OCI-LY1 (cell line): ENCODE measurements around the gene NDST3.

Experiments
- H2AFZ ChIP-seq: fragments of 200-600 bp; sonication (generic), shearing (Covaris generic); 2 replicates; pipeline ENCODE4 v1.6.0; 2014; ENCODE audit warnings: antibody characterized with exemption, mild to moderate bottlenecking, low read length
- H3F3A ChIP-seq: fragments of 200-600 bp; sonication (generic), shearing (Covaris generic); 2 replicates; pipeline ENCODE4 v1.6.0; 2014; ENCODE audit warnings: mild to moderate bottlenecking, antibody characterized with exemption, low read length, moderate library complexity; ENCODE audit not compliant: insufficient read depth
- H3K27ac ChIP-seq: fragments of 200-600 bp; sonication (generic); 2 replicates; pipeline ENCODE4 v1.5.1; 2014; ENCODE audit warnings: low read length, mixed run types, mild to moderate bottlenecking, low read depth; ENCODE audit not compliant: poor library complexity, severe bottlenecking
- H3K27me3 ChIP-seq: fragments of 200-600 bp; sonication (generic); 2 replicates; pipeline ENCODE4 v1.6.0; 2014; ENCODE audit warnings: antibody characterized with exemption, mild to moderate bottlenecking, low read length, moderate library complexity; ENCODE audit not compliant: insufficient read depth
- H3K36me3 ChIP-seq: fragments of 200-600 bp; sonication (generic); 2 replicates; pipeline ENCODE4 v1.6.1; 2014; ENCODE audit warnings: mild to moderate bottlenecking, antibody characterized with exemption, low read length, moderate library complexity, mixed read lengths; ENCODE audit not compliant: insufficient read depth
- H3K4me1 ChIP-seq: fragments of 200-600 bp; sonication (generic); 2 replicates; pipeline ENCODE4 v1.5.1; 2014; ENCODE audit warnings: mild to moderate bottlenecking, low read length, moderate library complexity; ENCODE audit not compliant: insufficient read depth, severe bottlenecking
- H3K4me2 ChIP-seq: fragments of 200-600 bp; sonication (generic), shearing (Covaris generic); 2 replicates; pipeline ENCODE4 v1.6.1; 2014; ENCODE audit warnings: low read length
- H3K4me3 ChIP-seq: fragments of 200-600 bp; sonication (generic); 2 replicates; pipeline ENCODE4 v1.5.1; 2014; ENCODE audit warnings: low read length, low read depth, mild to moderate bottlenecking, mixed read lengths; ENCODE audit not compliant: poor library complexity, severe bottlenecking
- H3K79me2 ChIP-seq: fragments of 200-600 bp; shearing (Covaris generic); 2 replicates; pipeline ENCODE4 v1.6.1; 2016; ENCODE audit warnings: mixed run types, low read length, mixed read lengths; ENCODE audit not compliant: insufficient read depth
- H3K9ac ChIP-seq: fragments of 200-600 bp; sonication (generic), shearing (Covaris generic); 2 replicates; pipeline ENCODE4 v1.6.1; 2014; ENCODE audit warnings: mild to moderate bottlenecking, low read length, mixed read lengths
- H3K9me2 ChIP-seq: fragments of 200-600 bp; sonication (generic), shearing (Covaris generic); 2 replicates; pipeline ENCODE4 v1.6.1; 2014; ENCODE audit warnings: low read depth, mild to moderate bottlenecking, low read length, mixed read lengths
- H3K9me3 ChIP-seq: fragments of 200-600 bp; shearing (Covaris generic); 2 replicates; pipeline ENCODE4 v1.6.1; 2014; ENCODE audit warnings: low read length, mixed read lengths
- H4K20me1 ChIP-seq: fragments of 200-600 bp; sonication (generic), shearing (Covaris generic); 2 replicates; pipeline ENCODE4 v1.6.0; 2016; ENCODE audit warnings: mild to moderate bottlenecking, low read length; ENCODE audit not compliant: insufficient read depth
- CTCF ChIP-seq: fragments of 200-600 bp; sonication (generic), shearing (Covaris generic); IDR thresholded peaks from 2 replicates; pipeline ENCODE4 v1.5.1; 2017; ENCODE audit warnings: mild to moderate bottlenecking, antibody characterized with exemption, low read length, moderate library complexity, mixed read lengths
- EZH2 ChIP-seq: fragments of 200-600 bp; sonication (generic), shearing (Covaris generic); IDR thresholded peaks from 2 replicates; pipeline ENCODE4 v1.8.0; 2017; ENCODE audit warnings: borderline replicate concordance, mixed run types, mild to moderate bottlenecking, antibody characterized with exemption, low read length, moderate library complexity, mixed read lengths

NDST3 gene

DNA sequence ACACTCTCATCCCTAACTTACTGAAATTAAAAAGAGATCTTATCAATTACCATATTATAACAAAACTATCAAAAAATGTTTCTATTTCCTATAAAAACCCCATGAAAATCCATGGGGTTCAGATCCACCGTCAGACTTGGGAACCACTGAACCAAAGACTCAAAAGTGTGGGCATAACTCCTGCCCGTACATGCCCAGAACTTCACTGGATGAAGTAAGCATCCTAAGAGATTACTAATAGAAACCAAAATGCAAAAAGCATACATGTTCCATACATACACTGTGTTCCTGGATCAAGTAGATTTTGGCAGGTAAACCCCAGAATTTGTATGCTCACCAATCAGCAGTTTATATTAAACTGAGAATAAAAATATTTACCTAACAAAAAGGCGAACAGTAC lies 252.4 kb downstream of the NDST3 start:
- H3K4me3 ChIP-seq, result no peak overlapping the region
- no peak for TF ChIP-seq CTCF
- TF ChIP-seq EZH2, result no peak
- no peaks in the 10 kb centered on the region for H3K9me3 ChIP-seq
- no peak overlapping the region for H3K4me2 ChIP-seq
- H3K27me3 ChIP-seq, result no peaks in the 10 kb centered on the region
- no peak overlapping the region for H3K27ac ChIP-seq
- no peak overlapping the region for H3K9ac ChIP-seq
- peaks cover 9% of the 10 kb centered on the region; the same call in 1 of the 2 replicates for H3F3A ChIP-seq
- peaks cover 12% of the 10 kb centered on the region; the same call in 1 of the 2 replicates for H3K36me3 ChIP-seq
- H3K9me2 ChIP-seq, result no peaks in the 10 kb centered on the region
- peaks cover 27% of the 10 kb centered on the region for H3K4me1 ChIP-seq
- no peaks in the 10 kb centered on the region for H3K79me2 ChIP-seq
- no peaks in the 10 kb centered on the region for H4K20me1 ChIP-seq
- no peak overlapping the region for H2AFZ ChIP-seq

GRCh38 chr4:118287711-118288451 lies 253.6 kb downstream of the NDST3 start:
- Histone ChIP-seq H3K4me1 (peaks cover 17% of the 10 kb centered on the region), H3K9me2 (no peaks in the 10 kb centered on the region), H3K27me3 (no peaks in the 10 kb centered on the region), H4K20me1 (no peaks in the 10 kb centered on the region), H3K9me3 (no peaks in the 10 kb centered on the region), H3K27ac (no peak overlapping the region), H3F3A (peaks cover 6% of the 10 kb centered on the region; the same call in 1 of the 2 replicates), H2AFZ (no peak overlapping the region), H3K36me3 (peaks cover under 1% of the 10 kb centered on the region; the same call in 1 of the 2 replicates), H3K79me2 (no peaks in the 10 kb centered on the region), H3K4me3 (no peak overlapping the region), H3K4me2 (no peak overlapping the region), H3K9ac (no peak overlapping the region)
- TF ChIP-seq EZH2 (no peak), CTCF (no peak)

- no peaks in the 10 kb centered on the region for H3K79me2 ChIP-seq
Measured at GRCh38 chr4:118289794-118290193, 255.5 kb downstream of the NDST3 start.

More at GRCh38 chr4:118289794-118290193, 255.5 kb downstream of the NDST3 start:
- no peaks in the 10 kb centered on the region for H3K27me3 ChIP-seq
- no peaks in the 10 kb centered on the region for H3K9me3 ChIP-seq
- H3K9ac ChIP-seq, result no peak overlapping the region
- H3F3A ChIP-seq, result no peaks in the 10 kb centered on the region
- H4K20me1 ChIP-seq, result no peaks in the 10 kb centered on the region
- no peak overlapping the region for H3K4me3 ChIP-seq
- H2AFZ ChIP-seq, result no peak overlapping the region
- no peaks in the 10 kb centered on the region for H3K9me2 ChIP-seq
- H3K36me3 ChIP-seq, result no peaks in the 10 kb centered on the region
- no peak overlapping the region for H3K27ac ChIP-seq
- H3K4me1 ChIP-seq, result no peaks in the 10 kb centered on the region
- no peak for TF ChIP-seq CTCF
- TF ChIP-seq EZH2, result no peak
- no peak overlapping the region for H3K4me2 ChIP-seq
